Bladder microvascular endothelial cell (primary cell): Measurements from ENCODE around the gene ANXA2. TPM values are rescaled to one million over a fixed set of nuclear protein-coding genes. Genes with fewer than 3 reads are reported as not detected.

Experiments used
- total RNA-seq: library from RNA; depleted of rRNA; stranded (reverse); fragments of >200 nt; gene quantifications from 2 replicates; pipeline ENCODE4 v1.2.3, GENCODE V29; 2014

The ANXA2 gene
- 3,890 and 3,992 TPM in 2 replicates for total RNA-seq

GRCh38 chr15:60397772-60398445 is at the start of gene ANXA2:
Gene ANXA2 (minus strand): TSS chr15:60397986. CDS start chr15:60386075, 11,911 bp downstream.

Other genes starting within 250 kb of the ANXA2 start
- gene ICE2, start 81.2 kb upstream of the ANXA2 start, total RNA-seq: 20.2 and 42.5 TPM in 2 replicates